ENCODE measurements around the gene C5. TPM values are rescaled to one million over a fixed set of nuclear protein-coding genes. Genes with fewer than 3 reads are reported as not detected.

C5 gene
- total RNA-seq, 4 donors from 2014 or later: 5.2 to 7.2 (median 6.2) TPM

DNA sequence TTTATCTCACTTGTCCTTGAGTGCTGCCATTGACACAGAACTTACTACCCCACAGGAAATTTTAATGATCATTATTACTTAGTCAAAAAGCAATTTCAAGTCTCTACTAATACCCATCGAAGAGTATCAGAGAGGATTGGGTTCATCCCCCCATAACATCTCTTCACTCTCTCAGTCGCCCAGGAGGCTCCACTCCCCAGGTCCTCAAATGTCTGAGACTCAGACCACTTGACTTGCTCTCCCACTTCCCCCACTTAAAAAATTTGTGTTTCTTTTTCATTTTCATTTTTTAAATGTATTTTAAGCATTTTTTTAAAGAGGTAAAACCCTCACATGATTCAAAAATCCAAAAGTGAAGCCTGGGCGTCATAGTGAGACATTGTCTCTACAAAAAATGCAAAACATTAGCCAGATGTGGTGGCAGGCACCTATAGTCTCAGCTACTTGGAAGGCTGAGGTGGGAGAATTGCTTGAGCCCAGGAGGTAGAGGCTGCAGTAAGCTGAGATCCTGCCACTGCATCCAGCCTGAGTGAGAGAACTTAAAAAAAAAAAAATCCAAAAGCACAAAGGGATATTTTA is 66.7 kb downstream of the C5 start:
- TF ChIP-seq, protein P1, sequence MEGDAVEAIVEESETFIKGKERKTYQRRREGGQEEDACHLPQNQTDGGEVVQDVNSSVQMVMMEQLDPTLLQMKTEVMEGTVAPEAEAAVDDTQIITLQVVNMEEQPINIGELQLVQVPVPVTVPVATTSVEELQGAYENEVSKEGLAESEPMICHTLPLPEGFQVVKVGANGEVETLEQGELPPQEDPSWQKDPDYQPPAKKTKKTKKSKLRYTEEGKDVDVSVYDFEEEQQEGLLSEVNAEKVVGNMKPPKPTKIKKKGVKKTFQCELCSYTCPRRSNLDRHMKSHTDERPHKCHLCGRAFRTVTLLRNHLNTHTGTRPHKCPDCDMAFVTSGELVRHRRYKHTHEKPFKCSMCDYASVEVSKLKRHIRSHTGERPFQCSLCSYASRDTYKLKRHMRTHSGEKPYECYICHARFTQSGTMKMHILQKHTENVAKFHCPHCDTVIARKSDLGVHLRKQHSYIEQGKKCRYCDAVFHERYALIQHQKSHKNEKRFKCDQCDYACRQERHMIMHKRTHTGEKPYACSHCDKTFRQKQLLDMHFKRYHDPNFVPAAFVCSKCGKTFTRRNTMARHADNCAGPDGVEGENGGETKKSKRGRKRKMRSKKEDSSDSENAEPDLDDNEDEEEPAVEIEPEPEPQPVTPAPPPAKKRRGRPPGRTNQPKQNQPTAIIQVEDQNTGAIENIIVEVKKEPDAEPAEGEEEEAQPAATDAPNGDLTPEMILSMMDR (IDR thresholded peaks at IDR 0.05): no peak
- DNase-seq (ENCODE audit: low spot score): no peak
- ATAC-seq (ENCODE audit: low FRiP score): no peak

DNA sequence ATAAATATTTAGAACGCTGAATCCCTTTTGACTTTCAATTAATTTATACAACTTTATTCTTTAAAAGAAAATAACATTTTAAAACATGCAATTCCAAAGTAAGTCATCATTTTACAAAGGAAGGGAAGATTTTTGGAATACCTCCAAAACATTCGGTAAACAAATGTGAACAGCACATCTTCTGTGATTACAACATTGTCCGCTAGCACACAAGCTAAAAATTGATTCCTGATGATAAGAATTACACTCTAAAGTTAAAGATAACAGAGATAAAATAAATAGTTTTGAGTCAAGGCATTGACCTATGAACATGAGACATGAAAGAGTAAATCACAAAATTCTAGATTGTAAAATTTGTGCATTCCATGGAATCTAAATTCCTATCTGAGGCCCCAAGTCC is 67.2 kb downstream of the C5 start:
- ATAC-seq (ENCODE audit: low FRiP score): no peak
- TF ChIP-seq, protein P1 (IDR thresholded peaks at IDR 0.05): no peak
- no peak for DNase-seq (ENCODE audit: low spot score)

- DNase-seq (ENCODE audit: low spot score): no peak
- no peak for ATAC-seq (ENCODE audit: low FRiP score)
- TF ChIP-seq, protein P1 (IDR thresholded peaks at IDR 0.05): no peak
Observed at GRCh38 chr9:120980951-120981350, 69.1 kb downstream of the C5 start.

GRCh38 chr9:120979797-120980196 is 70.3 kb downstream of the C5 start:
- ATAC-seq (ENCODE audit: low FRiP score) (no peak), DNase-seq (ENCODE audit: low spot score) (no peak)
- TF ChIP-seq, protein P1 (IDR thresholded peaks at IDR 0.05): no peak

- DNase-seq (ENCODE audit: low spot score) (no peak), ATAC-seq (ENCODE audit: low FRiP score) (no peak)
- TF ChIP-seq, protein P1 (IDR thresholded peaks at IDR 0.05): no peak
Observed at GRCh38 chr9:120978987-120979386, 71.1 kb downstream of the C5 start.

DNA sequence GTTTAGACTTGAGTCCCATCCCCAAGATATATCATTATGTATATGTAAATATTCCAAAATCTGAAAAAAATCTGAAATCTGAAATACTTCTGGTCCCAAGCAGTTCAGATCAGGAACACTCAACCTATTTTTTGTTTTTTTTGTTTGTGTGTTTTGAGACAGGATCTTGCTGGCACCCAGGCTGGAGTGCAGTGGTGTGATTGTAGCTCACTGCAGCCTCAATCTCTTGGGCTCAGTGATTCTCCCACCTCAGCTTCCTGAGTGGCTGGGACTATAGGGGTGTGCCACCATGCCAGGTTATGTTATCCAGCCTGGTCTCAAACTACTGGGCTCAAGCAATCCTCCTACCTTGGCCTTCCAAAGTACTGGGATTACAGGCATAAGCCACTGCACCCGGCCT is 72.8 kb downstream of the C5 start:
- TF ChIP-seq, protein P1 (IDR thresholded peaks at IDR 0.05): no peak
- DNase-seq (ENCODE audit: low spot score): no peak
- no peak for ATAC-seq (ENCODE audit: low FRiP score)

DNA sequence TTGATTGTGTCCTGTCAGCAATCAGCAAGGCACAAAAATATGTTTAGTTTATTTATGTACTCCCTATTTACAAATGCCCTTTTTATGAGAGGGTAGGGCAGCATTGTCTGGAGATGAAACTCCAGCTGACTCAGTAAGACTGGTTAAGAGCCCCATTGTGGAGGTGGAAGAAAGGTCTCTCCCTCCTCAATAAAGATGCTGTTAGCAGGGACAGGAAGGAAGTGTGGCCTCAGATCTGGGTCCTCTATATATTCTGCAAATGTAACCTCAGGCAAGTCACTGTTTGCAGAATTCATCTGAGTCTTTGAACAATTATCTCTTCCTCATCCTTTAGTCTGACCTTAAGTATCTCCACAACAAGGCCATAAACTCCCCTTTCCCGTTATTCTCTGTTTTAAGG is 75.2 kb downstream of the C5 start:
- TF ChIP-seq, protein P1 (IDR thresholded peaks at IDR 0.05): no peak
- no peak for DNase-seq (ENCODE audit: low spot score)
- no peak for ATAC-seq (ENCODE audit: low FRiP score)

All from omental fat pad (tissue), 4 donors.